Measurements from ENCODE around the gene AGAP1. TPM values are rescaled to one million over a fixed set of nuclear protein-coding genes. Genes with fewer than 3 reads are reported as not detected.

Gene AGAP1
- total and polyA plus RNA-seq, 4 donors, result 2.0 to 8.5 (median 5.4) TPM

GRCh38 chr2:235729557-235729947 is 235.7 kb downstream of the AGAP1 start:
- Histone ChIP-seq H3K27me3 (ENCODE audit: control insufficient read depth in 4 of 4, insufficient read depth in 4 of 4, low read length in 3 of 4) (no peaks in the 10 kb centered on the region), H3K4me3 (ENCODE audit: low read depth in 1 of 3, low read length in 3 of 3) (no peak overlapping the region), H3K4me1 (ENCODE audit: control insufficient read depth in 4 of 4, insufficient read depth in 4 of 4, low read length in 3 of 4) (peaks cover 0 to 4% (median under 1%) of the 10 kb centered on the region in 4 donors), H3K27ac (ENCODE audit: low read depth in 1 of 2, low read length in 2 of 2) (no peak overlapping the region), H3K9ac (ENCODE audit: low read depth in 1 of 2, low read length in 2 of 2) (no peak overlapping the region), H3K9me3 (ENCODE audit: control insufficient read depth in 4 of 4, low read length in 3 of 4) (no peaks in the 10 kb centered on the region), H3K36me3 (ENCODE audit: control insufficient read depth in 4 of 4, insufficient read depth in 3 of 4, low read depth in 1 of 4, low read length in 3 of 4) (no peaks in the 10 kb centered on the region)
- DNase-seq (ENCODE audit: low spot score), result no peak
- no peak for TF ChIP-seq SP1 (IDR thresholded peaks at IDR 0.05)
- TF ChIP-seq HNF4A (conservative IDR thresholded peaks at IDR 0.05), result no peak
- TF ChIP-seq ZBTB33 (IDR thresholded peaks at IDR 0.05), result no peak
- no peak for TF ChIP-seq FOXA2 (IDR thresholded peaks at IDR 0.05)
- TF ChIP-seq REST (IDR thresholded peaks at IDR 0.05), result no peak
- no peak for TF ChIP-seq RXRA (IDR thresholded peaks at IDR 0.05)
- no peak for TF ChIP-seq EGR1 (IDR thresholded peaks at IDR 0.05; ENCODE audit: low read depth in 2 of 2)
- no peak for TF ChIP-seq NR2F2 (IDR thresholded peaks at IDR 0.05)
- 89% methylated on average over 4 of the region's 4 CpGs for WGBS

GRCh38 chr2:235730115-235730514 is 236.3 kb downstream of the AGAP1 start:
- peaks cover 0 to 4% (median under 1%) of the 10 kb centered on the region in 4 donors for H3K4me1 ChIP-seq (ENCODE audit: control insufficient read depth in 4 of 4, insufficient read depth in 4 of 4, low read length in 3 of 4)
- TF ChIP-seq NR2F2 (IDR thresholded peaks at IDR 0.05) (no peak), GABPA (IDR thresholded peaks at IDR 0.05 in 1 of 2, conservative IDR thresholded peaks at IDR 0.05 in 1 of 2) (no peak), REST (IDR thresholded peaks at IDR 0.05) (no peak), RAD21 (IDR thresholded peaks at IDR 0.05) (no peak), ZBTB33 (IDR thresholded peaks at IDR 0.05) (no peak), FOXA2 (IDR thresholded peaks at IDR 0.05) (no peak), YY1 (IDR thresholded peaks at IDR 0.05) (no peak), FOXA1 (IDR thresholded peaks at IDR 0.05) (no peak), CTCF (IDR thresholded peaks at IDR 0.05; ENCODE audit: low read depth, low read length, missing input control) (no peak), HNF4G (IDR thresholded peaks at IDR 0.05) (no peak), JUND (IDR thresholded peaks at IDR 0.05) (no peak), RXRA (IDR thresholded peaks at IDR 0.05) (no peak), HNF4A (conservative IDR thresholded peaks at IDR 0.05) (no peak), EGR1 (IDR thresholded peaks at IDR 0.05; ENCODE audit: low read depth in 2 of 2) (no peak)
- no peaks in the 10 kb centered on the region for H3K36me3 ChIP-seq (ENCODE audit: control insufficient read depth in 4 of 4, insufficient read depth in 3 of 4, low read depth in 1 of 4, low read length in 3 of 4)
- H3K9ac ChIP-seq (ENCODE audit: low read depth in 1 of 2, low read length in 2 of 2), result no peak overlapping the region
- H3K27ac ChIP-seq (ENCODE audit: low read depth in 1 of 2, low read length in 2 of 2), result no peak overlapping the region
- DNase-seq (ENCODE audit: low spot score), result no peak
- H3K27me3 ChIP-seq (ENCODE audit: control insufficient read depth in 4 of 4, insufficient read depth in 4 of 4, low read length in 3 of 4), result no peaks in the 10 kb centered on the region
- no peaks in the 10 kb centered on the region for H3K9me3 ChIP-seq (ENCODE audit: control insufficient read depth in 4 of 4, low read length in 3 of 4)
- 85% methylated on average over 7 of the region's 7 CpGs for WGBS
- no peak overlapping the region for H3K4me3 ChIP-seq (ENCODE audit: low read depth in 1 of 3, low read length in 3 of 3)

Measured in liver (tissue), 9 donors.